HepG2 (cell line): ENCODE results near the gene ACSM2B. TPM values are rescaled to one million over a fixed set of nuclear protein-coding genes. Genes with fewer than 3 reads are reported as not detected.
A peak's percentile ranks its signal among the peaks of the same experiment; 100 is the strongest.

ENCODE experiments used
- ELF4 ChIP-seq: sonication (generic); formaldehyde crosslinking; IDR thresholded peaks from 2 replicates; pipeline ENCODE4 v1.5.0; 2020; ENCODE audit warnings: missing genetic modification reagents, mild to moderate bottlenecking, moderate library complexity, borderline replicate concordance
- FOXA3 ChIP-seq: IDR thresholded peaks from 2 replicates; pipeline ENCODE4 v1.6.1; 2016; ENCODE audit warnings: missing genetic modification reagents, missing compliant biosample characterization
- GPN1 ChIP-seq: sonication (generic); formaldehyde crosslinking; IDR thresholded peaks from 2 replicates; pipeline ENCODE4 v1.5.1; 2020; ENCODE audit warnings: missing genetic modification reagents, borderline replicate concordance
- MEF2D ChIP-seq: sonication (generic); formaldehyde crosslinking; IDR thresholded peaks from 2 replicates; pipeline ENCODE4 v1.5.1; 2020; ENCODE audit warnings: mild to moderate bottlenecking, missing genetic modification reagents
- NFE2L2 ChIP-seq: fragments of 150-350 bp; IDR thresholded peaks from 2 replicates; pipeline ENCODE4 v1.6.1; 2014; ENCODE audit warnings: low read length
- RNF2 ChIP-seq: fragments of 450-650 bp; conservative IDR thresholded peaks from 2 replicates; pipeline ENCODE4 v1.6.1; 2016; ENCODE audit warnings: low read depth
- XRCC5 ChIP-seq: fragments of 200-400 bp; formaldehyde crosslinking; optimal IDR thresholded peaks from 2 replicates; pipeline ENCODE3; 2017; ENCODE audit warnings: mild to moderate bottlenecking, low read length
- ZBTB42 ChIP-seq: sonication (generic); formaldehyde crosslinking; IDR thresholded peaks from 2 replicates; pipeline ENCODE4 v1.5.0; 2020; ENCODE audit warnings: mild to moderate bottlenecking, missing genetic modification reagents
- ZNF3 ChIP-seq: IDR thresholded peaks from 2 replicates; pipeline ENCODE4 v1.7.0; 2017; ENCODE audit warnings: inconsistent platforms
- ZNF501 ChIP-seq: sonication (generic); formaldehyde crosslinking; IDR thresholded peaks from 2 replicates; pipeline ENCODE4 v1.5.1; 2020; ENCODE audit warnings: mild to moderate bottlenecking, moderate library complexity, missing genetic modification reagents
- ZNF577 ChIP-seq: sonication (generic); formaldehyde crosslinking; IDR thresholded peaks from 2 replicates; pipeline ENCODE4 v1.4.0; 2020; ENCODE audit warnings: mild to moderate bottlenecking, low read depth, missing genetic modification reagents, borderline replicate concordance
- ZNF709 ChIP-seq: sonication (generic); formaldehyde crosslinking; IDR thresholded peaks from 2 replicates; pipeline ENCODE4 v1.5.0; 2020; ENCODE audit warnings: mild to moderate bottlenecking, missing genetic modification reagents
- polyA plus RNA-seq, 8 experiments: library from polyadenylated mRNA; depleted of rRNA in 3 of 8; stranded (reverse) in 7 of 8; unstranded in 1 of 8; fragments of >200 nt; fragmentation: Illumina TruSeq in 4 of 8; extraction: Trizol in 4 of 8; gene quantifications; 2 replicates each; pipeline versions ENCODE4 v1.2.1 to v1.2.3, GENCODE V29; 2011 to 2016; ENCODE audit warnings: low read depth in 4 of 8, missing spikeins in 1 of 8, mixed read lengths in 1 of 8; ENCODE audit not compliant: insufficient read depth in 1 of 8
- total RNA-seq, 5 experiments: library from RNA; depleted of rRNA; stranded (reverse); fragments of >200 nt; fragmentation: Illumina TruSeq; extraction: Trizol; gene quantifications; 2 replicates each; pipeline ENCODE4 v1.2.3, GENCODE V29; 2016; ENCODE audit warnings: low read depth in 1 of 5
- TF ChIP-seq, protein P1 (sequence below): sonication (generic); formaldehyde crosslinking; IDR thresholded peaks from 2 replicates; pipeline ENCODE4 v1.4.0; 2020; ENCODE audit warnings: missing genetic modification reagents, borderline replicate concordance
- TF ChIP-seq, protein P2 (sequence below): sonication (generic); formaldehyde crosslinking; IDR thresholded peaks from 2 replicates; pipeline ENCODE4 v1.5.0; 2020; ENCODE audit warnings: mild to moderate bottlenecking, missing genetic modification reagents
- TF ChIP-seq, protein P3 (sequence below): sonication (generic); formaldehyde crosslinking; IDR thresholded peaks from 2 replicates; pipeline ENCODE4 v1.5.1; 2020; ENCODE audit warnings: mild to moderate bottlenecking, missing genetic modification reagents
- TF ChIP-seq, protein P4 (sequence below): sonication (generic); formaldehyde crosslinking; IDR thresholded peaks from 2 replicates; pipeline ENCODE4 v1.4.0; 2020; ENCODE audit warnings: missing genetic modification reagents
- TF ChIP-seq, protein P5 (sequence below): sonication (generic); formaldehyde crosslinking; IDR thresholded peaks from 2 replicates; pipeline ENCODE4 v1.5.0; 2020; ENCODE audit warnings: mild to moderate bottlenecking, missing genetic modification reagents

The ACSM2B gene
- total and polyA plus RNA-seq, 2 of the 13 experiments (the other 11 are each of a cell fraction or from before 2014, with no cell fraction given): 22.9 to 34.0 TPM

DNA sequence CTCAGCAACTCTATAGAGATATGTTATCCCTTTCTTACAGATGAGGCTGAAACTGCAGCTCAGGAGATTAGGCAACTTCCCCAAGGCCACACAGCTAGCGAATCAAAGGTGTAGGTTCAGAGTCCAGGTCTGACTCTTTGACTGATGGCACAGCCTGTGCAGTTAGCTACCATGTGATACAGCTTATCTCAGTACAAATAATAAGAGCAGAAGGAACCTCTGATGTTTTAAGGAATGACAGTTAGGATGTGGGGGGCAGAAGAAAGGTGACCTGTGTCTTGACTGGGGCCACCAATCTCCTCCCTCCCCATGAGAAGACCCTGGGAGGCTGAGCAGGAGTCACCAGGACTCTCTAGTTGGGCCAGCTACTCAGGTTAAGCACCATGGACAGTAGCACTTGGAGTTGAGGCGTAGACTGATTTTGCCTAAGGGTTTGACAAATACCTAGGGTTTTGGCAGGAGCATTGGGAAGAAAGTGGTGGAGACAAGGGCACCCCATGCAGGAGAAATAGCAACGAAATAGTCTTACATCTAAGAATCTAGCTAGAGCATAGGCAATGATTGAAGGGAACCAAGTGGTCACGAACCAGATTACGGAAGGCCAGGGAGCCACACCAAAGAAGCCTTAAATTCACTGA lies 22.8 kb upstream of the ACSM2B start (continued):
- 0 out of 2 replicates have a peak, but pooled peaks have one; percentile 74 for TF ChIP-seq ELF4 (CRISPR knock-in tag)
- TF ChIP-seq ZNF501 (CRISPR knock-in tag): peak; percentile 98
- TF ChIP-seq MEF2D (CRISPR knock-in tag): peak; percentile 100
- TF ChIP-seq NFE2L2: no peak
- TF ChIP-seq RNF2: no peak; the same call in 1 of the 2 replicates
- TF ChIP-seq GPN1 (CRISPR knock-in tag): no peak
- TF ChIP-seq ZBTB42 (CRISPR knock-in tag): no peak; the same call in 1 of the 2 replicates
- TF ChIP-seq ZNF709 (CRISPR knock-in tag): peak; percentile 84; the same call in 1 of the 2 replicates
- TF ChIP-seq XRCC5: peak; percentile 31
- TF ChIP-seq, protein P1, sequence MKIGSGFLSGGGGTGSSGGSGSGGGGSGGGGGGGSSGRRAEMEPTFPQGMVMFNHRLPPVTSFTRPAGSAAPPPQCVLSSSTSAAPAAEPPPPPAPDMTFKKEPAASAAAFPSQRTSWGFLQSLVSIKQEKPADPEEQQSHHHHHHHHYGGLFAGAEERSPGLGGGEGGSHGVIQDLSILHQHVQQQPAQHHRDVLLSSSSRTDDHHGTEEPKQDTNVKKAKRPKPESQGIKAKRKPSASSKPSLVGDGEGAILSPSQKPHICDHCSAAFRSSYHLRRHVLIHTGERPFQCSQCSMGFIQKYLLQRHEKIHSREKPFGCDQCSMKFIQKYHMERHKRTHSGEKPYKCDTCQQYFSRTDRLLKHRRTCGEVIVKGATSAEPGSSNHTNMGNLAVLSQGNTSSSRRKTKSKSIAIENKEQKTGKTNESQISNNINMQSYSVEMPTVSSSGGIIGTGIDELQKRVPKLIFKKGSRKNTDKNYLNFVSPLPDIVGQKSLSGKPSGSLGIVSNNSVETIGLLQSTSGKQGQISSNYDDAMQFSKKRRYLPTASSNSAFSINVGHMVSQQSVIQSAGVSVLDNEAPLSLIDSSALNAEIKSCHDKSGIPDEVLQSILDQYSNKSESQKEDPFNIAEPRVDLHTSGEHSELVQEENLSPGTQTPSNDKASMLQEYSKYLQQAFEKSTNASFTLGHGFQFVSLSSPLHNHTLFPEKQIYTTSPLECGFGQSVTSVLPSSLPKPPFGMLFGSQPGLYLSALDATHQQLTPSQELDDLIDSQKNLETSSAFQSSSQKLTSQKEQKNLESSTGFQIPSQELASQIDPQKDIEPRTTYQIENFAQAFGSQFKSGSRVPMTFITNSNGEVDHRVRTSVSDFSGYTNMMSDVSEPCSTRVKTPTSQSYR (CRISPR knock-in tag): peak; percentile 75; the same call in 1 of the 2 replicates
- peak; percentile 32; the same call in 1 of the 2 replicates for TF ChIP-seq ZNF3 (CRISPR knock-in tag)
- TF ChIP-seq, protein P2, sequence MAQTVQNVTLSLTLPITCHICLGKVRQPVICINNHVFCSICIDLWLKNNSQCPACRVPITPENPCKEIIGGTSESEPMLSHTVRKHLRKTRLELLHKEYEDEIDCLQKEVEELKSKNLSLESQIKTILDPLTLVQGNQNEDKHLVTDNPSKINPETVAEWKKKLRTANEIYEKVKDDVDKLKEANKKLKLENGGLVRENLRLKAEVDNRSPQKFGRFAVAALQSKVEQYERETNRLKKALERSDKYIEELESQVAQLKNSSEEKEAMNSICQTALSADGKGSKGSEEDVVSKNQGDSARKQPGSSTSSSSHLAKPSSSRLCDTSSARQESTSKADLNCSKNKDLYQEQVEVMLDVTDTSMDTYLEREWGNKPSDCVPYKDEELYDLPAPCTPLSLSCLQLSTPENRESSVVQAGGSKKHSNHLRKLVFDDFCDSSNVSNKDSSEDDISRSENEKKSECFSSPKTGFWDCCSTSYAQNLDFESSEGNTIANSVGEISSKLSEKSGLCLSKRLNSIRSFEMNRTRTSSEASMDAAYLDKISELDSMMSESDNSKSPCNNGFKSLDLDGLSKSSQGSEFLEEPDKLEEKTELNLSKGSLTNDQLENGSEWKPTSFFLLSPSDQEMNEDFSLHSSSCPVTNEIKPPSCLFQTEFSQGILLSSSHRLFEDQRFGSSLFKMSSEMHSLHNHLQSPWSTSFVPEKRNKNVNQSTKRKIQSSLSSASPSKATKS (CRISPR knock-in tag): peak; percentile 98; the same call in 1 of the 2 replicates
- TF ChIP-seq, protein P3, sequence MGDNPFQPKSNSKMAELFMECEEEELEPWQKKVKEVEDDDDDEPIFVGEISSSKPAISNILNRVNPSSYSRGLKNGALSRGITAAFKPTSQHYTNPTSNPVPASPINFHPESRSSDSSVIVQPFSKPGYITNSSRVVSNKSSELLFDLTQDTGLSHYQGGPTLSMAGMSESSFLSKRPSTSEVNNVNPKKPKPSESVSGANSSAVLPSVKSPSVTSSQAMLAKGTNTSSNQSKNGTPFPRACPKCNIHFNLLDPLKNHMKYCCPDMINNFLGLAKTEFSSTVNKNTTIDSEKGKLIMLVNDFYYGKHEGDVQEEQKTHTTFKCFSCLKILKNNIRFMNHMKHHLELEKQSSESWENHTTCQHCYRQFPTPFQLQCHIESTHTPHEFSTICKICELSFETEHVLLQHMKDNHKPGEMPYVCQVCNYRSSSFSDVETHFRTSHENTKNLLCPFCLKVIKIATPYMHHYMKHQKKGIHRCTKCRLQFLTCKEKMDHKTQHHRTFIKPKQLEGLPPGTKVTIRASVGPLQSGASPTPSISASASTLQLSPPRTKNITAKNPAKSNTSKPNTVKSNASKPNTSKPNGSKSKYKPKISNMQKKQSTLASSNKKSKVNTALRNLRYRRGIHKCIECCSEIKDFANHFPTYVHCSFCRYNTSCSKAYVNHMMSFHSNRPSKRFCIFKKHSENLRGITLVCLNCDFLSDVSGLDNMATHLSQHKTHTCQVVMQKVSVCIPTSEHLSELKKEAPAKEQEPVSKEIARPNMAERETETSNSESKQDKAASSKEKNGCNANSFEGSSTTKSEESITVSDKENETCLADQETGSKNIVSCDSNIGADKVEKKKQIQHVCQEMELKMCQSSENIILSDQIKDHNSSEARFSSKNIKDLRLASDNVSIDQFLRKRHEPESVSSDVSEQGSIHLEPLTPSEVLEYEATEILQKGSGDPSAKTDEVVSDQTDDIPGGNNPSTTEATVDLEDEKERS (CRISPR knock-in tag): peak; percentile 97
- TF ChIP-seq, protein P4, sequence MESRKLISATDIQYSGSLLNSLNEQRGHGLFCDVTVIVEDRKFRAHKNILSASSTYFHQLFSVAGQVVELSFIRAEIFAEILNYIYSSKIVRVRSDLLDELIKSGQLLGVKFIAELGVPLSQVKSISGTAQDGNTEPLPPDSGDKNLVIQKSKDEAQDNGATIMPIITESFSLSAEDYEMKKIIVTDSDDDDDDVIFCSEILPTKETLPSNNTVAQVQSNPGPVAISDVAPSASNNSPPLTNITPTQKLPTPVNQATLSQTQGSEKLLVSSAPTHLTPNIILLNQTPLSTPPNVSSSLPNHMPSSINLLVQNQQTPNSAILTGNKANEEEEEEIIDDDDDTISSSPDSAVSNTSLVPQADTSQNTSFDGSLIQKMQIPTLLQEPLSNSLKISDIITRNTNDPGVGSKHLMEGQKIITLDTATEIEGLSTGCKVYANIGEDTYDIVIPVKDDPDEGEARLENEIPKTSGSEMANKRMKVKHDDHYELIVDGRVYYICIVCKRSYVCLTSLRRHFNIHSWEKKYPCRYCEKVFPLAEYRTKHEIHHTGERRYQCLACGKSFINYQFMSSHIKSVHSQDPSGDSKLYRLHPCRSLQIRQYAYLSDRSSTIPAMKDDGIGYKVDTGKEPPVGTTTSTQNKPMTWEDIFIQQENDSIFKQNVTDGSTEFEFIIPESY (CRISPR knock-in tag): peak; percentile 60; the same call in 1 of the 2 replicates
- peak; percentile 96 for TF ChIP-seq FOXA3 (CRISPR knock-in tag)
- TF ChIP-seq ZNF577 (CRISPR knock-in tag): no peak
- TF ChIP-seq, protein P5, sequence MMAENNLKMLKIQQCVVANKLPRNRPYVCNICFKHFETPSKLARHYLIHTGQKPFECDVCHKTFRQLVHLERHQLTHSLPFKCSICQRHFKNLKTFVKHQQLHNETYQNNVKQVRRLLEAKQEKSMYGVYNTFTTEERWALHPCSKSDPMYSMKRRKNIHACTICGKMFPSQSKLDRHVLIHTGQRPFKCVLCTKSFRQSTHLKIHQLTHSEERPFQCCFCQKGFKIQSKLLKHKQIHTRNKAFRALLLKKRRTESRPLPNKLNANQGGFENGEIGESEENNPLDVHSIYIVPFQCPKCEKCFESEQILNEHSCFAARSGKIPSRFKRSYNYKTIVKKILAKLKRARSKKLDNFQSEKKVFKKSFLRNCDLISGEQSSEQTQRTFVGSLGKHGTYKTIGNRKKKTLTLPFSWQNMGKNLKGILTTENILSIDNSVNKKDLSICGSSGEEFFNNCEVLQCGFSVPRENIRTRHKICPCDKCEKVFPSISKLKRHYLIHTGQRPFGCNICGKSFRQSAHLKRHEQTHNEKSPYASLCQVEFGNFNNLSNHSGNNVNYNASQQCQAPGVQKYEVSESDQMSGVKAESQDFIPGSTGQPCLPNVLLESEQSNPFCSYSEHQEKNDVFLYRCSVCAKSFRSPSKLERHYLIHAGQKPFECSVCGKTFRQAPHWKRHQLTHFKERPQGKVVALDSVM (CRISPR knock-in tag): peak; percentile 68; the same call in 1 of the 2 replicates
